Skeletal muscle satellite cell (primary cell): ENCODE results near the gene SRBD1. TPM values are rescaled to one million over a fixed set of nuclear protein-coding genes. Genes with fewer than 3 reads are reported as not detected.

Experiments used
- H3K27me3 ChIP-seq: 2 replicates; pipeline ENCODE4 v1.7.0; 2013; ENCODE audit warnings: low read length; ENCODE audit not compliant: control insufficient read depth, insufficient read depth
- H3K36me3 ChIP-seq: 2 replicates; pipeline ENCODE4 v1.7.0; 2013; ENCODE audit warnings: mild to moderate bottlenecking, control low read depth, low read length; ENCODE audit not compliant: insufficient read depth
- H3K4me1 ChIP-seq: 2 replicates; pipeline ENCODE4 v1.7.0; 2013; ENCODE audit warnings: low read length; ENCODE audit not compliant: control insufficient read depth, insufficient read depth
- H3K4me2 ChIP-seq: 2 replicates; pipeline ENCODE4 v1.7.0; 2013; ENCODE audit warnings: mild to moderate bottlenecking, low read length
- H3K4me3 ChIP-seq: 2 replicates; pipeline ENCODE4 v1.7.0; 2013; ENCODE audit warnings: low read length
- H3K9ac ChIP-seq: 2 replicates; pipeline ENCODE4 v1.7.0; 2013; ENCODE audit warnings: mild to moderate bottlenecking, low read depth, low read length, moderate library complexity
- H3K9me3 ChIP-seq: replicated peaks from 2 replicates; pipeline ENCODE4 v1.7.0; 2013; ENCODE audit warnings: mild to moderate bottlenecking, control low read depth, low read length
- total RNA-seq: library from RNA; depleted of rRNA; stranded (reverse); fragments of >200 nt; gene quantifications from 2 replicates; pipeline ENCODE4 v1.2.3, GENCODE V29; 2012; rRNA removed

SRBD1 gene
- 15.9 and 17.0 TPM in 2 replicates for total RNA-seq

GRCh38 chr2:45611020-45611859, at the start of gene SRBD1:
TSS of gene SRBD1 (minus strand) at chr2:45611267. CDS start at chr2:45605441, 5,826 bp downstream.
- peak within 1 kb of the TSS; percentile 89 for H3K4me3 ChIP-seq
- peaks cover 20% of the 10 kb centered on the region for H3K4me1 ChIP-seq
- H3K27me3 ChIP-seq: no peaks in the 10 kb centered on the region
- no peaks in the 10 kb centered on the region for H3K9me3 ChIP-seq
- peak within 1 kb of the TSS; percentile 82 for H3K4me2 ChIP-seq
- H3K9ac ChIP-seq: peak within 1 kb of the TSS; percentile 95
- H3K36me3 ChIP-seq: no peaks in the 10 kb centered on the region

GRCh38 chr2:45654250-45654649, 43.2 kb upstream of the SRBD1 start:
- Histone ChIP-seq H3K4me2 (no peak overlapping the region), H3K4me1 (peaks cover 14% of the 10 kb centered on the region), H3K9ac (no peak overlapping the region), H3K4me3 (no peak overlapping the region), H3K9me3 (no peaks in the 10 kb centered on the region), H3K27me3 (no peaks in the 10 kb centered on the region), H3K36me3 (no peaks in the 10 kb centered on the region)

- Histone ChIP-seq H3K27me3 (no peaks in the 10 kb centered on the region), H3K9ac (no peak overlapping the region), H3K9me3 (no peaks in the 10 kb centered on the region), H3K4me1 (peaks cover 14% of the 10 kb centered on the region), H3K36me3 (no peaks in the 10 kb centered on the region), H3K4me2 (peak overlapping the region; percentile 99), H3K4me3 (peak overlapping the region; percentile 90)
Observed at GRCh38 chr2:45653122-45653913, 42.3 kb upstream of the SRBD1 start.

GRCh38 chr2:45652090-45653031, 41.3 kb upstream of the SRBD1 start:
- Histone ChIP-seq H3K9me3 (no peaks in the 10 kb centered on the region), H3K36me3 (no peaks in the 10 kb centered on the region), H3K9ac (peak overlapping the region; percentile 80), H3K4me2 (peak overlapping the region; percentile 99), H3K4me3 (peak overlapping the region; percentile 90), H3K27me3 (no peaks in the 10 kb centered on the region), H3K4me1 (peaks cover 14% of the 10 kb centered on the region)

GRCh38 chr2:45651415-45652089, 40.5 kb upstream of the SRBD1 start, which contains the start of gene PRKCE:
TSS of gene PRKCE (plus strand) at chr2:45651675.
- Histone ChIP-seq H3K9me3 (no peaks in the 10 kb centered on the region), H3K9ac (peak within 1 kb of the TSS; percentile 80), H3K4me3 (peak within 1 kb of the TSS; percentile 90), H3K27me3 (no peaks in the 10 kb centered on the region), H3K36me3 (no peaks in the 10 kb centered on the region), H3K4me1 (peaks cover 14% of the 10 kb centered on the region), H3K4me2 (peak within 1 kb of the TSS; percentile 99)

- Histone ChIP-seq H3K4me3 (peak overlapping the region; percentile 90), H3K4me2 (peak overlapping the region; percentile 99), H3K4me1 (peaks cover 14% of the 10 kb centered on the region), H3K27me3 (no peaks in the 10 kb centered on the region), H3K36me3 (no peaks in the 10 kb centered on the region), H3K9ac (peak overlapping the region; percentile 80), H3K9me3 (no peaks in the 10 kb centered on the region)
Observed at GRCh38 chr2:45650851-45651414, 39.9 kb upstream of the SRBD1 start.

- Histone ChIP-seq H3K27me3 (no peaks in the 10 kb centered on the region), H3K9ac (peak overlapping the region; percentile 80), H3K9me3 (no peaks in the 10 kb centered on the region), H3K4me3 (peak overlapping the region; percentile 90), H3K4me2 (peak overlapping the region; percentile 99), H3K36me3 (no peaks in the 10 kb centered on the region), H3K4me1 (peaks cover 14% of the 10 kb centered on the region)
Observed at GRCh38 chr2:45649858-45650811, 39.1 kb upstream of the SRBD1 start.

GRCh38 chr2:45649462-45649857, 38.4 kb upstream of the SRBD1 start:
- H3K9me3 ChIP-seq: no peaks in the 10 kb centered on the region
- H3K27me3 ChIP-seq: no peaks in the 10 kb centered on the region
- H3K4me2 ChIP-seq: peak overlapping the region; percentile 99
- peak overlapping the region; percentile 80 for H3K9ac ChIP-seq
- peaks cover 14% of the 10 kb centered on the region for H3K4me1 ChIP-seq
- no peaks in the 10 kb centered on the region for H3K36me3 ChIP-seq
- peak overlapping the region; percentile 90 for H3K4me3 ChIP-seq

GRCh38 chr2:45648636-45649035, 37.6 kb upstream of the SRBD1 start:
- H3K9me3 ChIP-seq: no peaks in the 10 kb centered on the region
- no peak overlapping the region for H3K9ac ChIP-seq
- no peak overlapping the region for H3K4me2 ChIP-seq
- no peaks in the 10 kb centered on the region for H3K36me3 ChIP-seq
- H3K4me1 ChIP-seq: peaks cover 19% of the 10 kb centered on the region
- H3K27me3 ChIP-seq: no peaks in the 10 kb centered on the region
- no peak overlapping the region for H3K4me3 ChIP-seq
